ENCODE results near the gene SPPL3.

Gene SPPL3

GRCh38 chr12:120940799-120941198 lies 36.6 kb upstream of the SPPL3 start:
- TF ChIP-seq CTCF (IDR thresholded peaks at IDR 0.05) (no peak), ZFX (IDR thresholded peaks at IDR 0.05; ENCODE audit: borderline replicate concordance) (no peak)
- no peak overlapping the region for H3K27ac ChIP-seq

- TF ChIP-seq CTCF (IDR thresholded peaks at IDR 0.05) = no peak
- TF ChIP-seq ZFX (IDR thresholded peaks at IDR 0.05; ENCODE audit: borderline replicate concordance) = no peak
- H3K27ac ChIP-seq = no peak overlapping the region
Observed at GRCh38 chr12:120940006-120940405, 35.8 kb upstream of the SPPL3 start.

- TF ChIP-seq ZFX (IDR thresholded peaks at IDR 0.05; ENCODE audit: borderline replicate concordance) (no peak), CTCF (IDR thresholded peaks at IDR 0.05) (no peak)
- no peak overlapping the region for H3K27ac ChIP-seq
Observed at GRCh38 chr12:120939523-120939922, 35.4 kb upstream of the SPPL3 start.

GRCh38 chr12:120938496-120938895 lies 34.3 kb upstream of the SPPL3 start:
- TF ChIP-seq ZFX (IDR thresholded peaks at IDR 0.05; ENCODE audit: borderline replicate concordance) = no peak
- H3K27ac ChIP-seq = no peak overlapping the region

- no peak for TF ChIP-seq CTCF (IDR thresholded peaks at IDR 0.05)
- no peak for TF ChIP-seq ZFX (IDR thresholded peaks at IDR 0.05; ENCODE audit: borderline replicate concordance)
- H3K27ac ChIP-seq = no peak overlapping the region
Observed at GRCh38 chr12:120936197-120936596, 32.0 kb upstream of the SPPL3 start.

- TF ChIP-seq ZFX (IDR thresholded peaks at IDR 0.05; ENCODE audit: borderline replicate concordance) = no peak
- no peak for TF ChIP-seq CTCF (IDR thresholded peaks at IDR 0.05)
- H3K27ac ChIP-seq = no peak overlapping the region
Observed at GRCh38 chr12:120933786-120934185, 29.6 kb upstream of the SPPL3 start.

GRCh38 chr12:120932956-120933526 lies 28.9 kb upstream of the SPPL3 start:
- TF ChIP-seq ZFX (IDR thresholded peaks at IDR 0.05; ENCODE audit: borderline replicate concordance) = no peak
- TF ChIP-seq CTCF (IDR thresholded peaks at IDR 0.05) = no peak
- H3K27ac ChIP-seq = no peak overlapping the region

GRCh38 chr12:120932058-120932457 lies 27.9 kb upstream of the SPPL3 start:
- H3K27ac ChIP-seq = no peak overlapping the region
- no peak for TF ChIP-seq ZFX (IDR thresholded peaks at IDR 0.05; ENCODE audit: borderline replicate concordance)
- TF ChIP-seq CTCF (IDR thresholded peaks at IDR 0.05) = no peak

All from 22Rv1 (cell line).